HG03432 (cell line): ENCODE data around the gene ZNF362.
"Not testable (repeated sequence)": the region's sequence is repeated elsewhere in the genome, so short reads cannot be mapped to it uniquely, and the experiment has no call there.

ENCODE experiments used
- ATAC-seq: cut with Tn5 transposase; IDR thresholded peaks from one replicate; pipeline ENCODE4 v1.9.1; 2021; ENCODE audit warnings: mild to moderate bottlenecking, moderate library complexity; ENCODE audit not compliant: unreplicated experiment

The ZNF362 gene

GRCh38 chr1:33256471-33257206 is at the start of gene ZNF362:
ZNF362 (plus strand) TSS chr1:33256492; CDS start chr1:33270575, 14,083 bp downstream.
- peak; percentile 40 for ATAC-seq

DNA sequence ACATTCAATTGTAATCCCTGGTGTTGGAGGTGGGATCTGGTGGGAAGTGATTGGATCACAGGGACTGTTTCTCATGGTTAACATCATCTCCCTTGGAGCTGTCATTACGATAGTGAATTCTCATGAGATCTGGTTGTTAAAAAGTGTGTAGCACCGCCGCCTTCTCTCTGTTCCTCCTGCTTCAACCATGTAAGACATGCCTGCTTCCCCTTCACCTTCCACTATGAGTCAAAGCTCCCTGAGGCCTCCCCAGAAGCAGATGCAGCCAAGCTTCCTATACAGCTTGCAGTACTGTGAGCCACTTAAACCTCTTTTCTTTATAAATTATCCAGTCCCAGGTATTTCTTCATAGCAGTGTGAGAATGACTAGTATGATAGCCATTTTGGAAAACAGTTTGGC is 44.3 kb upstream of the ZNF362 start:
- no peak for ATAC-seq

- no peak for ATAC-seq
These were observed 36.2 kb upstream of the ZNF362 start for GRCh38 chr1:33219886-33220661.

- ATAC-seq: no peak
These were observed 35.5 kb upstream of the ZNF362 start for GRCh38 chr1:33220676-33221384.

DNA sequence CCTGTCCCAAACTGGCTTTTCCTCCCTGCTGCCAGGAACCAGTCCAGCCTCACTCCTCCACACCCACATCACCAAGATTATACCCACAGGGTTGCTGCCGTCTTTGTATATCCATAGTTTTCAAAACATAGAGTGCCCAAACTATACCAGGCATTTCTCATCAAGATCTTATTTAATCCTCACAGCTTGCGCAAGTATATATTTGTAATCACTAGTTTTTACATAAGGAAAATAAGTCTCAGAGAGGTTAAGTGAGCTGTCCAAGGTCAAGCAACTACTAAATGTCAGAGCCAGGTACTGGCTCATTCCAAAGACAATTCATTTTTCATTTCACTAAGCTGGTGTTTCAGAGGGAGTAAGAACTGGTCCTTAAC is 34.9 kb upstream of the ZNF362 start:
- no peak for ATAC-seq

DNA sequence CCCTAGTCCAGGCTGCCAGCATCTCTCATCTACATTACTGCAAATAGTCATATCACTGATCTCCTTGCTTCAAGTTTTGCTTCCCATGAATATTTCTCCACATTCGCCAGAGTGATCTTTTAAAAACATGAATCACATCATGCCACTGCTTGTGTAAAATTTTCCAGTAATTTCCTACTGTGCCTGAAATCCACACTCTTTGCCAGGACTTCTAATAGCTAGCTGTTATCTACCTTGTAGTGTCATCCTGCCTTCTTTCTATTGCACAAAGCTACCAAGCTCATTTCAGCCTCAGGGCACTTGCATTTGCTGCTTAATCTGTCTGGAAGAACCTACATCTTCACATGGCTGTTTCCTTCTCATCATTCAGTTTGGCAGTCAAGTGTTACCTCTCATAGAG is 33.9 kb upstream of the ZNF362 start:
- ATAC-seq: no peak

- ATAC-seq: no peak
These were observed 32.1 kb upstream of the ZNF362 start for GRCh38 chr1:33224166-33224707.

GRCh38 chr1:33225586-33225985 is 30.7 kb upstream of the ZNF362 start:
- no peak for ATAC-seq

DNA sequence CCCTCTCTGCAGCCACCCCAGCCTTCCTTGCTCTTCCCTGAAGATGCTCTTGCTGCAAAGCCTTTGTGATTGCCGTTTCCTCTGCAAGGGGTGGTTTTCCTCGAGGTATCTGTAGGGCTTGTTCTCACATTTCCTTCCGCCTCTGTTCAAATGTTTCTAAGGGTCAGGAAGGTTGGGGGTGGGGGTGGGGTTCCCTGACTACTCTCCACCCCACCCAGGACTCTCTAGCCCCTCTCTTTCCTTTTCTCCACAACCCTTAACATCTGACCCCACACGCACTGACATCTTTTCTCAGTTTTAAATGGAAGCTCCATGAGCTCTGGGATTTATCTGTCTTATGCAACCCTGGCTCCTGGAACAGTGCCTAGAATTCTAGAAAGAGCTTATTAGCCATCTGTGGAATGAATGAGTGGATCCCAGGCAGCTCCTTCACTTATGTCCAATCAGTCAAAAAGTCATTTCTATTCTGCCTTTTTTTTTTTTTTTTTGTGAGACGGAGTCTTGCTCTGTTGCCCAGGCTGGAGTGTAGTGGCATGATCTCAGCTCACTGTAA is 27.3 kb upstream of the ZNF362 start:
- ATAC-seq: no peak

GRCh38 chr1:33231166-33231565 is 25.1 kb upstream of the ZNF362 start:
- ATAC-seq: no peak

GRCh38 chr1:33232716-33233115 is 23.6 kb upstream of the ZNF362 start:
- ATAC-seq: no peak

DNA sequence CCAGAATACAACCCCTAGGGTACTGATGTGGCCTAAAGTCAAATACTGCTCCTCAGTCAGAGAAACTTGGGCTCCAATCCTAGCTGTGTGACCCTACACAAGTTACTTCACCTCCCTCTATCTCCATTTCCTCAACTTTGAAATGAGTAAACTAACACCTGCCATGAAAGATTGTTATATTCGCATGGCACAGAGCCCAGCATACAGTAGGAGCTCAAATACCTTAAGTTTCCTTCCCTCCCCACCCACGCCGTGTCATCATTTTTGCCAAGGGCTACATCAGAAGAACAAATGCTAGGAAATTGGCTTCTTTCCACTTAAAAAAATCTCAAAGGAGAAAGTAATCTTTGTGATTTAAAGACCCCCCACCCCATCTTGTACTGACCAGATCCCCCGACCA is 22.2 kb upstream of the ZNF362 start:
- no peak for ATAC-seq

GRCh38 chr1:33234588-33234990 is 21.7 kb upstream of the ZNF362 start:
- ATAC-seq: no peak

DNA sequence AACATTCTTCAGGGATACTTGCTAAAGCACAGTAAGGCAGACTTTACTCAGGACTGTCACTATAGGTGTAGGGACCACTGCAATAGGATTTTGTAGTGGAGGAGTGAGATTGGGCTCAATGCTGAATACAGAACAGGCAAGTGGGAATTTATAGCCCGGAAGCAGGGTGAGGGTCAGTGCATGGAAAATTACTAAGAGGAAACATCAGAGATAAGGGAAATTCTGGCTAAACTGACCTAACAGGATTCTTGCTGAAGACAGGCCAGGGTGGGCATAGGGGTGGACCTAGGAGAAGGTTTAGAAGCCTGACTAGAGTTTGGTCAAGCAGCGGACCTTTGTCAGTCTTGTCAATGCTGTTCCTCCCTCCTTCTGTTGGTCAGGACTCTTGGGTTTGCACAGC is 20.8 kb upstream of the ZNF362 start:
- ATAC-seq: no peak

GRCh38 chr1:33236498-33236897 is 19.8 kb upstream of the ZNF362 start:
- no peak for ATAC-seq

DNA sequence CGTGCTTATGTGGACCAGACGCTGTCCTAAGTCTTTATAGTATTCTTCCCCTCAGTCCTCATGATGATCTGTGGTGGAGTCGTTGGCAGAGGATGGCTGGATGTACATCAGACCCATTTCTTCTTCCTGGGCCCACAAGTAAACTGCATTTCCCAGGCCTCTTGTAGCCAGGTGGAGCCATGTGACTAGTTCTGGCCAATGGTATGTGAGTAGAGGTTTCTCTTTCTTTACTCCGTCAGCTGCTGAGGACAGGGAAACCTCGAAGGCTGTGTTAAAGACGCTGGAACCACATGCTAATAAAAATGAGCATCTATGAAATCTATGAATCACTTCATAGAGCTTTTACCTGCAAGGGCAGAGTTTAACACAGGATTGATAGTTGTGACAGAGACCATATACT is 18.7 kb upstream of the ZNF362 start:
- no peak for ATAC-seq

DNA sequence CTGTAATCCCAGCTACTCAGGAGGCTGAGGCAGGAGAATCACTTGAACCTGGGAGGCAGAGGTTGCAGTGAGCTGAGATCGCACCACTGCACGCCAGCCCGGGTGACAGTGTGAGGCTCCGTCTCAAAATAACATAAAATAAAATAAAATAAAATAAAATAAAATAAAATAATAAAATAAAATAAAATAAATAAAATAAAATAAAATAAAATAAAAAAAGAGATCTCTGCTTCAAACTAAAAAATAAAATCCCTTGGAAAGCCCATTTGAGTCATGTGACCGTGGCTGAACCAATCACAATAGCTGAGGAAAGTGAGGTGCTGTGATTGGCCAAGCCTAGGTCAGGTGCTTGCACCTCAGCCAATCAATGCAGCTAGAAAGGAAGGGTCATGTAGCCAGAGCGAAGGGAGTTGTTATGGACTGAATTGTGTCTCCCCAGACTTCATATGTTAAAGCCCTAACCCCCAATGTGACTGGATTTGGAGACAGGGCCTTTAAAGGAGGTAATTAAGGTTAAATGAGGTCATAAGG is 18.0 kb upstream of the ZNF362 start:
- not testable (repeated sequence) for ATAC-seq

DNA sequence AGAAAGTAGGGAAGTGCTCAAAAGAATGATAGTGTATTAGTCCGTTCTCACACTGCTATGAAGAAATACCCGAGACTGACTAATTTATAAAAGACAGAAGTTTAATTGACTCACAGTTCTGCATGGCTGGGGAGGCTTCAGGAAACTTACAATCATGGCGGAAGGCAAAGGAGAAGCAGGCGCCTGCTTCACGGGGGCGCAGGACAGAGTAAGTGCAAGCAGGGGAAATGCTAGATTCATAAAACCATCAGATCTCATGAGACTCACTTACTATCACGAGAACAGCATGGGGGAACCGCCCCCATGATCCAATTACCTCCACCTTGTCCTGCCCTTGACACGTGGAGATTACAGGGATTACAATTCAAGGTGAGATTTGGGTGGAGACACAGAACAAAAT is 16.9 kb upstream of the ZNF362 start:
- ATAC-seq: not testable (repeated sequence)

- no peak for ATAC-seq
These were observed 14.4 kb upstream of the ZNF362 start for GRCh38 chr1:33241866-33242265.

- ATAC-seq: no peak
These were observed 13.6 kb upstream of the ZNF362 start for GRCh38 chr1:33242652-33243051.
